Liver (tissue), 2 donors: ENCODE measurements around the gene PDLIM5.

Experiments used
- CTCF ChIP-seq: fragments of 150-350 bp; IDR thresholded peaks from 2 replicates; pipeline ENCODE4 v1.5.1; 2017; ENCODE audit warnings: improper control_type of control experiment, low read depth, low read length; ENCODE audit not compliant: missing input control
- FOXA2 ChIP-seq: IDR thresholded peaks from 2 replicates; pipeline ENCODE4 v1.6.1; 2016; ENCODE audit warnings: antibody characterized with exemption
- TF ChIP-seq, protein P1 (sequence below): IDR thresholded peaks from 2 replicates; pipeline ENCODE4 v1.6.1; 2016; ENCODE audit warnings: antibody characterized with exemption, mild to moderate bottlenecking
- donor health status: healthy.

- TF ChIP-seq, protein P1, sequence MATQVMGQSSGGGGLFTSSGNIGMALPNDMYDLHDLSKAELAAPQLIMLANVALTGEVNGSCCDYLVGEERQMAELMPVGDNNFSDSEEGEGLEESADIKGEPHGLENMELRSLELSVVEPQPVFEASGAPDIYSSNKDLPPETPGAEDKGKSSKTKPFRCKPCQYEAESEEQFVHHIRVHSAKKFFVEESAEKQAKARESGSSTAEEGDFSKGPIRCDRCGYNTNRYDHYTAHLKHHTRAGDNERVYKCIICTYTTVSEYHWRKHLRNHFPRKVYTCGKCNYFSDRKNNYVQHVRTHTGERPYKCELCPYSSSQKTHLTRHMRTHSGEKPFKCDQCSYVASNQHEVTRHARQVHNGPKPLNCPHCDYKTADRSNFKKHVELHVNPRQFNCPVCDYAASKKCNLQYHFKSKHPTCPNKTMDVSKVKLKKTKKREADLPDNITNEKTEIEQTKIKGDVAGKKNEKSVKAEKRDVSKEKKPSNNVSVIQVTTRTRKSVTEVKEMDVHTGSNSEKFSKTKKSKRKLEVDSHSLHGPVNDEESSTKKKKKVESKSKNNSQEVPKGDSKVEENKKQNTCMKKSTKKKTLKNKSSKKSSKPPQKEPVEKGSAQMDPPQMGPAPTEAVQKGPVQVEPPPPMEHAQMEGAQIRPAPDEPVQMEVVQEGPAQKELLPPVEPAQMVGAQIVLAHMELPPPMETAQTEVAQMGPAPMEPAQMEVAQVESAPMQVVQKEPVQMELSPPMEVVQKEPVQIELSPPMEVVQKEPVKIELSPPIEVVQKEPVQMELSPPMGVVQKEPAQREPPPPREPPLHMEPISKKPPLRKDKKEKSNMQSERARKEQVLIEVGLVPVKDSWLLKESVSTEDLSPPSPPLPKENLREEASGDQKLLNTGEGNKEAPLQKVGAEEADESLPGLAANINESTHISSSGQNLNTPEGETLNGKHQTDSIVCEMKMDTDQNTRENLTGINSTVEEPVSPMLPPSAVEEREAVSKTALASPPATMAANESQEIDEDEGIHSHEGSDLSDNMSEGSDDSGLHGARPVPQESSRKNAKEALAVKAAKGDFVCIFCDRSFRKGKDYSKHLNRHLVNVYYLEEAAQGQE = no peak
- TF ChIP-seq CTCF (no peak), FOXA2 (no peak)
Observed at GRCh38 chr4:94439606-94440005, 12.1 kb upstream of the PDLIM5 start.
